ENCODE data around the gene HIP1. TPM values are rescaled to one million over a fixed set of nuclear protein-coding genes. Genes with fewer than 3 reads are reported as not detected.
"Not testable (repeated sequence)": the region's sequence is repeated elsewhere in the genome, so short reads cannot be mapped to it uniquely, and the experiment has no call there.

HIP1 gene
- total RNA-seq, 1 donor from 2014 or later = 26.7 TPM

- DNase-seq (ENCODE audit: low read depth) = no peak
These were observed 1.3 kb upstream of the HIP1 start for GRCh38 chr7:75739796-75740672.

- peak; percentile 100 for DNase-seq (ENCODE audit: low read depth)
These were observed 444 bp upstream of the HIP1 start for GRCh38 chr7:75738975-75739795.

- peak; percentile 69 for DNase-seq (ENCODE audit: low read depth)
These were observed 711 bp downstream of the HIP1 start for GRCh38 chr7:75737856-75738603.

- no peak for DNase-seq (ENCODE audit: low read depth)
These were observed 3.0 kb downstream of the HIP1 start for GRCh38 chr7:75735581-75736350.

GRCh38 chr7:75734586-75735458 lies 3.9 kb downstream of the HIP1 start:
- no peak for DNase-seq (ENCODE audit: low read depth)

- DNase-seq (ENCODE audit: low read depth) = peak; percentile 77
These were observed 5.7 kb downstream of the HIP1 start for GRCh38 chr7:75732764-75733630.

- DNase-seq (ENCODE audit: low read depth) = no peak
These were observed 6.7 kb downstream of the HIP1 start for GRCh38 chr7:75732016-75732521.

GRCh38 chr7:75729851-75730274 lies 8.9 kb downstream of the HIP1 start:
- DNase-seq (ENCODE audit: low read depth) = no peak

GRCh38 chr7:75727881-75728593 lies 10.7 kb downstream of the HIP1 start:
- DNase-seq (ENCODE audit: low read depth) = peak; percentile 76

- not testable (repeated sequence) for DNase-seq (ENCODE audit: low read depth)
These were observed 11.4 kb downstream of the HIP1 start for GRCh38 chr7:75727351-75727750.

- DNase-seq (ENCODE audit: low read depth) = no peak
These were observed 13.4 kb downstream of the HIP1 start for GRCh38 chr7:75725306-75725705.

GRCh38 chr7:75723444-75723843 lies 15.3 kb downstream of the HIP1 start:
- no peak for DNase-seq (ENCODE audit: low read depth)

GRCh38 chr7:75722373-75722772 lies 16.4 kb downstream of the HIP1 start:
- no peak for DNase-seq (ENCODE audit: low read depth)

- not testable (repeated sequence) for DNase-seq (ENCODE audit: low read depth)
These were observed 16.8 kb downstream of the HIP1 start for GRCh38 chr7:75721922-75722321.

GRCh38 chr7:75721426-75721825 lies 17.3 kb downstream of the HIP1 start:
- DNase-seq (ENCODE audit: low read depth) = no peak

GRCh38 chr7:75719626-75720025 lies 19.1 kb downstream of the HIP1 start:
- DNase-seq (ENCODE audit: low read depth) = no peak

GRCh38 chr7:75718390-75719031 lies 20.2 kb downstream of the HIP1 start:
- no peak for DNase-seq (ENCODE audit: low read depth)

Measured in myocyte (in vitro differentiated cells).